Spinal cord (tissue), 10 donors: ENCODE results near the gene RBCK1. TPM values are rescaled to one million over a fixed set of nuclear protein-coding genes. Genes with fewer than 3 reads are reported as not detected.
A peak's percentile ranks its signal among the peaks of the same experiment; 100 is the strongest.

ENCODE experiments used
- DNase-seq, 6 donors: peaks; one replicate each; pipeline versions ENCODE4 v3.0.0 to v3.0.0-alpha.2; 2013 to 2015; ENCODE audit warnings: low spot score in 6 of 6, low read depth in 4 of 6
- H3K27ac ChIP-seq: one replicate; pipeline ENCODE4 v1.5.1; 2013; ENCODE audit warnings: low read depth, low read length, control low read depth
- H3K27me3 ChIP-seq: one replicate; pipeline ENCODE4 v1.6.1; 2013; ENCODE audit warnings: low read length; ENCODE audit not compliant: control insufficient read depth, insufficient read depth
- H3K36me3 ChIP-seq: one replicate; pipeline ENCODE4 v1.6.1; 2013; ENCODE audit warnings: low read length; ENCODE audit not compliant: control insufficient read depth, insufficient read depth
- H3K4me1 ChIP-seq: one replicate; pipeline ENCODE4 v1.6.1; 2013; ENCODE audit warnings: low read length; ENCODE audit not compliant: control insufficient read depth, insufficient read depth
- H3K4me3 ChIP-seq: one replicate; pipeline ENCODE4 v1.5.1; 2013; ENCODE audit warnings: low read depth, low read length, control low read depth
- H3K9me3 ChIP-seq: one replicate; pipeline ENCODE4 v1.6.1; 2013; ENCODE audit warnings: low read length; ENCODE audit not compliant: control insufficient read depth, insufficient read depth
- WGBS: methylation state at CpG from one replicate; pipeline ENCODE4 v1.1.5; 2013; ENCODE audit warnings: missing lambda C conversion rate; ENCODE audit not compliant: insufficient coverage; 5-methylcytosine and 5-hydroxymethylcytosine counted together
- polyA plus RNA-seq, 2 donors: library from polyadenylated mRNA; unstranded; fragments of 120-200 nt; gene quantifications; one replicate each; pipeline ENCODE4 v1.2.1, GENCODE V29; 2013; ENCODE audit not compliant: insufficient read length in 2 of 2
- total RNA-seq, 2 donors: library from RNA; depleted of rRNA in 1 of 2; stranded (reverse); fragments of 120-200 nt in 1 of 2; fragments of >200 nt in 1 of 2; gene quantifications; one replicate each; pipeline versions ENCODE4 v1.2.3 to v1.2.4, GENCODE V29; 2013 to 2014
- donor health status: healthy.

The RBCK1 gene
- total and polyA plus RNA-seq, 4 donors = 22.5 to 106 (median 63.1) TPM

- 83% methylated on average over 2 of the region's 4 CpGs for WGBS
- Histone ChIP-seq H3K27ac (no peak overlapping the region), H3K27me3 (no peaks in the 10 kb centered on the region)
Measured at GRCh38 chr20:396619-397431, 11.3 kb upstream of the RBCK1 start.

DNA sequence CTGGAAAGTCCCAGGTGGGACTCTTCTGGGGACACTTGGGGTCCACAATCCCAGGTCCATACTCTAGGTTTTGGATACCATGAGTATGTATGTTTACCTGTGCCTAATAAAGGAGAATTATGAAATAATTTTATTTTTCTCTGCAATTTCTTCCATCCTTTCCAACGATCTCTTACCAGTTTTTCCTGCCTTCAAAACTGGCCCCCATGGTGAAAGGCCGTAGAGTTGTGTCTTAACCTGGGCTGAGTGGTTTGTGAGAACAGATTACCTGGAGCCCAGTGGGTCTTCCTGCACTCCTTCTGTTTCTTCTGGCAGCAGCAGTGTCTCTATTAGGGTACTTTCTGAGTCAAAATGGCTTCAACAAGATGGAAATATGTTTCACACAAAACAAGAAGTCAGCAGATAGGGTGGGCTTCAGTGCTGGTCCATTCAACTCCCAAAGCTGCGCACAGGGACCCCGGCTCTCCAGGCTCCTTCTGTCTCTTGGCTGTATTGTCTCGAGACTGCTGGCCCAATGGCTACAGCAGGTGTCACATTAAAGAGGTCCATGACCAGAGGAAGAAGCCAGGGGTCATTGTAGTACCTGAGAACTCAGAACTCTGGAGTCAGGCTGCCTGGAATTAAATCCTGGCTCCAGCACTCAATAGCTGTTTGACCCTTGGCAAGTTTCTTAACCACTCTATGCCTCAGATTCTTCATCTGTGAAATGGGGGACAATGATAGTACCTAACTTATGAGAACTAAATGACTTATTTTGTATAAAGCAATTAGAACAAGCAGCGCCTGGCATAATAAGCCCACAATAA is 10.5 kb upstream of the RBCK1 start:
- Histone ChIP-seq H3K4me3 (no peak overlapping the region), H3K27me3 (no peaks in the 10 kb centered on the region), H3K9me3 (no peaks in the 10 kb centered on the region), H3K27ac (no peak overlapping the region), H3K4me1 (no peaks in the 10 kb centered on the region), H3K36me3 (peaks cover 33% of the 10 kb centered on the region)
- DNase-seq = no peak
- WGBS = 86% methylated on average over 4 of the region's 6 CpGs

More at GRCh38 chr20:396619-397431, 11.3 kb upstream of the RBCK1 start:
- Histone ChIP-seq H3K36me3 (peaks cover 37% of the 10 kb centered on the region), H3K4me3 (no peak overlapping the region), H3K9me3 (no peaks in the 10 kb centered on the region), H3K4me1 (no peaks in the 10 kb centered on the region)
- DNase-seq = no peak

- Histone ChIP-seq H3K27ac (no peak overlapping the region), H3K27me3 (no peaks in the 10 kb centered on the region)
Measured at GRCh38 chr20:399182-399707, 8.9 kb upstream of the RBCK1 start.

DNA sequence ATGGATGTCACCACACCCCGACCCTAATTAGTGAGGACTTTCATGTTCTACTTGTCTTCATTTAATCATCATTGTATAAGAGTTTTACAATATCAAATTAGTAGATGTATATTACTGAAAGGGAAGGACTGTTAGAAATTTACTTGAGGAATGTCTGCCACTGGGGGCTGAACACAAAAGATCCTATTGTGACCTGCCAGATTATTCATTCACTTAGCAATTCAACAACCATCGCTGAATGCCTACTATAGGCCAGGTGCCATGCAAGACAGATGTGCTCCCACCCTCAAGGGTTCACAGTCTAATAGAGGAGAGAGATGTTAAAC is 8.0 kb upstream of the RBCK1 start:
- Histone ChIP-seq H3K36me3 (peaks cover 24% of the 10 kb centered on the region), H3K4me3 (no peak overlapping the region), H3K27me3 (no peaks in the 10 kb centered on the region), H3K27ac (no peak overlapping the region), H3K9me3 (no peaks in the 10 kb centered on the region), H3K4me1 (no peaks in the 10 kb centered on the region)
- WGBS = no CpG with 5 or more reads among the region's 2 CpGs
- no peak for DNase-seq

More at GRCh38 chr20:399182-399707, 8.9 kb upstream of the RBCK1 start:
- H3K4me1 ChIP-seq = no peaks in the 10 kb centered on the region
- peaks cover 29% of the 10 kb centered on the region for H3K36me3 ChIP-seq
- H3K9me3 ChIP-seq = no peaks in the 10 kb centered on the region
- no peak overlapping the region for H3K4me3 ChIP-seq
- no peak for DNase-seq
- 86% methylated on average over 7 of the region's 9 CpGs for WGBS

GRCh38 chr20:400454-401275 is 7.4 kb upstream of the RBCK1 start:
- peaks cover 18% of the 10 kb centered on the region for H3K36me3 ChIP-seq
- WGBS = 43% methylated on average over 1 of the region's 5 CpGs
- no peaks in the 10 kb centered on the region for H3K4me1 ChIP-seq
- H3K27ac ChIP-seq = no peak overlapping the region
- H3K27me3 ChIP-seq = no peaks in the 10 kb centered on the region
- H3K9me3 ChIP-seq = no peaks in the 10 kb centered on the region
- DNase-seq = peak in 1 of 6 donors; percentile 67
- no peak overlapping the region for H3K4me3 ChIP-seq

- no peaks in the 10 kb centered on the region for H3K4me1 ChIP-seq
- 92% methylated on average over 4 of the region's 9 CpGs for WGBS
- no peak for DNase-seq
- no peaks in the 10 kb centered on the region for H3K9me3 ChIP-seq
- H3K36me3 ChIP-seq = peaks cover 7% of the 10 kb centered on the region
- no peak overlapping the region for H3K4me3 ChIP-seq
- no peaks in the 10 kb centered on the region for H3K27me3 ChIP-seq
- no peak overlapping the region for H3K27ac ChIP-seq
Measured at GRCh38 chr20:401682-402495, 6.2 kb upstream of the RBCK1 start.

GRCh38 chr20:402496-402885 is 5.6 kb upstream of the RBCK1 start:
- Histone ChIP-seq H3K27me3 (no peaks in the 10 kb centered on the region), H3K4me3 (no peak overlapping the region), H3K27ac (no peak overlapping the region), H3K9me3 (no peaks in the 10 kb centered on the region), H3K36me3 (peaks cover 3% of the 10 kb centered on the region), H3K4me1 (peaks cover 6% of the 10 kb centered on the region)
- 83% methylated on average over 1 of the region's 2 CpGs for WGBS
- DNase-seq = no peak

- no peaks in the 10 kb centered on the region for H3K9me3 ChIP-seq
- peaks cover 3% of the 10 kb centered on the region for H3K36me3 ChIP-seq
- WGBS = no CpG with 5 or more reads among the region's 6 CpGs
- peaks cover 8% of the 10 kb centered on the region for H3K4me1 ChIP-seq
- H3K4me3 ChIP-seq = no peak overlapping the region
- H3K27ac ChIP-seq = no peak overlapping the region
- H3K27me3 ChIP-seq = no peaks in the 10 kb centered on the region
- DNase-seq = no peak
Measured at GRCh38 chr20:402898-403581, 5.1 kb upstream of the RBCK1 start.
